Fibroblast of villous mesenchyme (primary cell): ENCODE data around the gene FGF12. TPM values are rescaled to one million over a fixed set of nuclear protein-coding genes. Genes with fewer than 3 reads are reported as not detected.

Experiments used
- DNase-seq: peaks from one replicate; pipeline ENCODE4 v3.0.0-alpha.2; 2010; ENCODE audit warnings: low read depth
- H3K4me3 ChIP-seq: 2 replicates; pipeline ENCODE4 v1.5.1; 2011; ENCODE audit warnings: low read depth, mild to moderate bottlenecking, low read length
- CTCF ChIP-seq: IDR thresholded peaks from 2 replicates; pipeline ENCODE4 v1.5.1; 2012; ENCODE audit warnings: low read depth, mild to moderate bottlenecking, low read length; ENCODE audit not compliant: insufficient read depth
- total RNA-seq: library from RNA; depleted of rRNA; stranded (reverse); fragments of >200 nt; gene quantifications from 2 replicates; pipeline ENCODE4 v1.2.3, GENCODE V29; 2012

Gene FGF12
- total RNA-seq, 1 donor, result under 0.01 TPM

- no peak for DNase-seq
- no peak for TF ChIP-seq CTCF
- H3K4me3 ChIP-seq, result no peak overlapping the region
Observed at GRCh38 chr3:192187485-192188051, 539.8 kb downstream of the FGF12 start.

- DNase-seq, result no peak
- TF ChIP-seq CTCF, result no peak
- no peak overlapping the region for H3K4me3 ChIP-seq
Observed at GRCh38 chr3:192186498-192186897, 540.8 kb downstream of the FGF12 start.

GRCh38 chr3:192186045-192186444, 541.3 kb downstream of the FGF12 start:
- no peak for DNase-seq
- no peak overlapping the region for H3K4me3 ChIP-seq
- TF ChIP-seq CTCF, result no peak

DNA sequence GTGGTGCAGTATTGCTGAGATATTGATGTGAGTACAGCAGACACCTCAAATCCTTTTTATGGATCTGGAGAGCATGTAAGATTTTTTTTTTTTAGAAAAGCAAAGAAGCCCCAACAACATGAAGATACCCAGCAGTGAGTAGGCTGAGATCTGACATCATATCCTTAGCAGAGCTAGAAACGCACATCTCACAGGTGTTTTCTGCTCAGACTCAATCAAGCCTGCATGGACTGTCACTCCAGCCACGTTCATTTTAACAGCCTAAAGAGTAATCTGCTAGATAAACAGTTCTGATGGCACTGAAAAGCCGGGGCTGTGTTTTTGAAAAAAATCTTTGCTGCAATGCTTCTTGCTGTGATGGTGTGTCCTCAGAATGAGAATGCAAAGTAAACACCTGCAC, 544.2 kb downstream of the FGF12 start:
- TF ChIP-seq CTCF, result no peak
- no peak for DNase-seq
- H3K4me3 ChIP-seq, result no peak overlapping the region

DNA sequence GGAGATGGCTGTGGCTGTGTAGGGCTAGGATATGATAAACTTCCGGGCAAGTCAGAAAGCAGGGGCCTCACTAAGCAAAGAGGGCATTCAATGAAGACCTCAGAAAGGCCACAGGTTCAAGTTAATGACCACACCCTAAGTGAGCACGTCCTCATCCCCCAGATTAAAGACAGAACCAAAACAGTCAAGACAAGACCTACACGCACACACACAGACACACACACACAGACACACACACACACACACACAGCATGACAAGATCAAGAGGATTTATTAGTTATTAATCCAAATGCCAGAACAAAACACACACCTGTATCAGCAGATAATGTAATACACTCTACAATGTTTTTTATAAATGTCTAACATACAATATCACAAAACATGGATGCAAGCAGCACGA, 546.2 kb downstream of the FGF12 start:
- H3K4me3 ChIP-seq, result no peak overlapping the region
- TF ChIP-seq CTCF, result no peak
- DNase-seq, result no peak

- H3K4me3 ChIP-seq, result no peak overlapping the region
- DNase-seq, result no peak
- TF ChIP-seq CTCF, result no peak
Observed at GRCh38 chr3:192177383-192177782, 550.0 kb downstream of the FGF12 start.

GRCh38 chr3:192174283-192174682, 553.1 kb downstream of the FGF12 start:
- H3K4me3 ChIP-seq, result no peak overlapping the region
- no peak for TF ChIP-seq CTCF
- no peak for DNase-seq
